ENCODE measurements around the gene NPIPB5. TPM values are rescaled to one million over a fixed set of nuclear protein-coding genes. Genes with fewer than 3 reads are reported as not detected.

Gene NPIPB5
- 97.6 and 166 TPM in 2 replicates for total RNA-seq

GRCh38 chr16:22510591-22510990, at the start of gene NPIPB5:
Gene NPIPB5 (plus strand): TSS chr16:22510891. CDS start chr16:22513802, 2,911 bp downstream.

Small RNAs within 50 kb of the gene (small RNA-seq; reads per million reads assigned to genes)
- gene AC106788.1, result not detected

Other genes starting within 250 kb of the NPIPB5 start
- gene POLR3E, start 213.5 kb upstream of the NPIPB5 start, total RNA-seq, result 31.0 and 38.5 TPM in 2 replicates
- gene CDR2, start 136.3 kb upstream of the NPIPB5 start, total RNA-seq, result 41.8 and 44.4 TPM in 2 replicates

All from vein endothelial cell (primary cell).